Activated CD8-positive, alpha-beta T cell treated with anti-CD3 and anti-CD28 coated beads for 36 hours (primary cell): ENCODE results near the gene BPIFB1. TPM values are rescaled to one million over a fixed set of nuclear protein-coding genes. Genes with fewer than 3 reads are reported as not detected.

Experiments
- ATAC-seq: fragments of 200-7000 bp; cut with Tn5 transposase; one replicate; pipeline ENCODE4 v1.10.0; 2021; ENCODE audit warnings: mild to moderate bottlenecking, moderate library complexity
- CTCF ChIA-PET: fragments of 350-600 bp; sonication (Branson Sonifier 250); formaldehyde crosslinking; loops from one replicate; lab custom pipeline; 2021; ENCODE audit warnings: antibody characterized with exemption; lab: Charles Lee
- POLR2A ChIA-PET: fragments of 350-600 bp; sonication (Branson Sonifier 250); formaldehyde crosslinking; loops from one replicate; lab custom pipeline; 2021; ENCODE audit warnings: antibody characterized with exemption; lab: Charles Lee
- DNase-seq: peaks from one replicate; pipeline ENCODE4 v3.0.0-alpha.2; 2020
- H3K27ac Mint-ChIP-seq: one replicate; pipeline ENCODE4 v1.8.0; 2021; ENCODE audit warnings: mild to moderate bottlenecking, mixed read lengths
- H3K27me3 Mint-ChIP-seq: one replicate; pipeline ENCODE4 v1.8.0; 2021; ENCODE audit warnings: mixed read lengths
- H3K36me3 Mint-ChIP-seq: one replicate; pipeline ENCODE4 v1.8.0; 2021; ENCODE audit warnings: low read depth, mixed read lengths
- H3K4me1 Mint-ChIP-seq: one replicate; pipeline ENCODE4 v1.8.0; 2021; ENCODE audit warnings: low read depth, mixed read lengths
- H3K4me3 Mint-ChIP-seq: one replicate; pipeline ENCODE4 v1.8.0; 2021; ENCODE audit warnings: mild to moderate bottlenecking, moderate library complexity, mixed read lengths
- H3K9me3 Mint-ChIP-seq: one replicate; pipeline ENCODE4 v1.8.0; 2021; ENCODE audit warnings: mixed read lengths
- intact Hi-C: fragments of 100-400 bp; cut with micrococcal nuclease; formaldehyde crosslinking; loops from one replicate; pipeline ENCODE4 v1.10.0; 2022
- total RNA-seq, 2 experiments: library from RNA; stranded (reverse); gene quantifications; one replicate each; pipeline ENCODE4 v1.2.3, GENCODE V29; 2021
- TF ChIP-seq, protein P1 (sequence below): fragments of 200-600 bp; IDR thresholded peaks from one replicate; pipeline ENCODE4 v1.8.0; 2022; ENCODE audit warnings: antibody characterized with exemption, mild to moderate bottlenecking

BPIFB1 gene, protein sequence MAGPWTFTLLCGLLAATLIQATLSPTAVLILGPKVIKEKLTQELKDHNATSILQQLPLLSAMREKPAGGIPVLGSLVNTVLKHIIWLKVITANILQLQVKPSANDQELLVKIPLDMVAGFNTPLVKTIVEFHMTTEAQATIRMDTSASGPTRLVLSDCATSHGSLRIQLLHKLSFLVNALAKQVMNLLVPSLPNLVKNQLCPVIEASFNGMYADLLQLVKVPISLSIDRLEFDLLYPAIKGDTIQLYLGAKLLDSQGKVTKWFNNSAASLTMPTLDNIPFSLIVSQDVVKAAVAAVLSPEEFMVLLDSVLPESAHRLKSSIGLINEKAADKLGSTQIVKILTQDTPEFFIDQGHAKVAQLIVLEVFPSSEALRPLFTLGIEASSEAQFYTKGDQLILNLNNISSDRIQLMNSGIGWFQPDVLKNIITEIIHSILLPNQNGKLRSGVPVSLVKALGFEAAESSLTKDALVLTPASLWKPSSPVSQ
- total RNA-seq = not detected

DNA sequence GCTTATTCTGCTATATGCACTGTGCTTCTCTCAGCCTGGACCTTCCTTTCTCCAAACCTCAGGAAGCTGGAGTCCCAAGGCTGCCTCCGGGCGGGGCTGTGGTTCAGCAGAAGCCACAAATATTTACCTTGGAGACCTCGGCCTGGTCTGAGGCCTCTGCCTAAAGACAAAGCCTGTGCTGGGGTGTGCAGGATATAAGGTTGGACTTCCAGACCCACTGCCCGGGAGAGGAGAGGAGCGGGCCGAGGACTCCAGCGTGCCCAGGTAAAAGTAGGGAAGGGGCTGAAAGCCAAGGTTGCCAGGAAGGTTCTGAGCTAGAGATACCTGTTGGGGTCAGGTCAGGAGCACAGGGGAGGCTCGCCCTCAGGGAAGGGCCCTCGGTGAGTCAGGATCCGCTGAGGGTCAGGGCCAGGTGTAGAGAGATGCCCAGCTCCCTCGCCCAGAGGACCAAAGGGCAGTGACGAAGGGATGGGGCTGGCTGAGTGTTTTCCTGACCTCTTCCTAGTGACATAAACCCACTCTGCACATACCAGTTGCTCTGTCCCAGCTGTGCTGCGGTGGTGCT is at the start of gene BPIFB1:
TSS of gene BPIFB1 (plus strand) at position 224 of the 565 bp plus-strand sequence. CDS start 2,860 bp downstream, outside the sequence.
- ChIA-PET POLR2A (no interaction called here), CTCF (no interaction called here)
- Mint-ChIP-seq H3K36me3 (no peaks in the 10 kb centered on the region), H3K27me3 (peaks cover 2% of the 10 kb centered on the region), H3K27ac (no peak within 1 kb of the TSS), H3K4me3 (no peak within 1 kb of the TSS), H3K9me3 (no peaks in the 10 kb centered on the region), H3K4me1 (no peaks in the 10 kb centered on the region)
- ATAC-seq (no peak), DNase-seq (no peak)
- intact Hi-C loops = no loop called here
- TF ChIP-seq, protein P1, sequence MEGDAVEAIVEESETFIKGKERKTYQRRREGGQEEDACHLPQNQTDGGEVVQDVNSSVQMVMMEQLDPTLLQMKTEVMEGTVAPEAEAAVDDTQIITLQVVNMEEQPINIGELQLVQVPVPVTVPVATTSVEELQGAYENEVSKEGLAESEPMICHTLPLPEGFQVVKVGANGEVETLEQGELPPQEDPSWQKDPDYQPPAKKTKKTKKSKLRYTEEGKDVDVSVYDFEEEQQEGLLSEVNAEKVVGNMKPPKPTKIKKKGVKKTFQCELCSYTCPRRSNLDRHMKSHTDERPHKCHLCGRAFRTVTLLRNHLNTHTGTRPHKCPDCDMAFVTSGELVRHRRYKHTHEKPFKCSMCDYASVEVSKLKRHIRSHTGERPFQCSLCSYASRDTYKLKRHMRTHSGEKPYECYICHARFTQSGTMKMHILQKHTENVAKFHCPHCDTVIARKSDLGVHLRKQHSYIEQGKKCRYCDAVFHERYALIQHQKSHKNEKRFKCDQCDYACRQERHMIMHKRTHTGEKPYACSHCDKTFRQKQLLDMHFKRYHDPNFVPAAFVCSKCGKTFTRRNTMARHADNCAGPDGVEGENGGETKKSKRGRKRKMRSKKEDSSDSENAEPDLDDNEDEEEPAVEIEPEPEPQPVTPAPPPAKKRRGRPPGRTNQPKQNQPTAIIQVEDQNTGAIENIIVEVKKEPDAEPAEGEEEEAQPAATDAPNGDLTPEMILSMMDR = no peak

DNA sequence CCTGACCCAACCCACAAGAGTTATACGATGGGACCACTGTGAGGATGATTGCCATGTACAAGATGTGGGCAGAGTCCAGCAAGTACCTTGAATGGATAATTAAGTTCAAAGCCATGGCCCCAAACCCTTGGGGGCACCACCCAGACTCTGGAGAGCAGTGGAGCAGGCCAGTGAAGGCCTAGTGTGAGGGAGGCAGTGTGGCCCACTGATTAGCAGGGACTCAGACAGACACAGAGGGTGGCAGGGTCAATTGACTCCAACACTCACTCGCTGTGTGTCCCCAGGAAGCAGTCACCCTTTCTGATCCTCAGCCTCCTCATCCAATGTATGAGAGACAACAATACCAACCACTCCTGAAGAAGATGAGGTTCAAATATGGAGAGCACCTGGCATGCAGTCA is 49.0 kb upstream of the BPIFB1 start:
- H3K9me3 Mint-ChIP-seq = no peaks in the 10 kb centered on the region

DNA sequence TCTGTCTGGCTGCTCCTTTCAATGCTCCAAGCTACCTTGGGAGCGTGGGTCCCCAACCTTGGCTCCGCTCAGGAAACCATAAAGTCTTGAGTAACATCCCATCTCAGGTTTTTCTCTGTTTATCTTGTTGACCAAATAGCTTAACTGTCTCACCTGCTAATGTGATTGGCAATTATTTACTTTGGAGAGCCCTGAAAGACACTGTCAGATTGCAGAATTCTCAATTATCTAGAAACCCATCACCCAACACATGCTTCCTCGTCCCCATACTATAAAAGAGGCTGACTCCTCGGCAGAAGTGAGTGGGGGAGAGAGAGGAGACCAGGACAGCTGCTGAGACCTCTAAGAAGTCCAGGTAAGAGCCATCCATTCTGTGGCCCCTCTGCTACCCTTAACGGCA is 47.3 kb upstream of the BPIFB1 start, which contains the start of gene BPIFA1:
TSS of gene BPIFA1 (plus strand) at position 301 of the 400 bp plus-strand sequence. CDS start 1,716 bp downstream, outside the sequence.
- H3K27me3 Mint-ChIP-seq = peaks cover 4% of the 10 kb centered on the region
- ChIA-PET POLR2A (interaction anchor here (2.0 kb wide), 1 partner anchor 14 kb away, joined by 7 read pairs; no protein-coding TSS in a partner anchor), CTCF (interaction anchor here (1.0 to 1.5 kb wide), 2 partner anchors 10 to 12 kb away, joined by 3 to 4 read pairs; no protein-coding TSS in a partner anchor)
- ATAC-seq (no peak), DNase-seq (no peak)
- H3K9me3 Mint-ChIP-seq = no peaks in the 10 kb centered on the region
- intact Hi-C loops = no loop called here
- no peak within 1 kb of the TSS for H3K27ac Mint-ChIP-seq
- peaks cover 12% of the 10 kb centered on the region for H3K4me1 Mint-ChIP-seq
- no peak within 1 kb of the TSS for H3K4me3 Mint-ChIP-seq
- TF ChIP-seq, protein P1 = no peak
- H3K36me3 Mint-ChIP-seq = no peaks in the 10 kb centered on the region

More for the DNA sequence above, 49.0 kb upstream of the BPIFB1 start:
- Mint-ChIP-seq H3K4me1 (peaks cover 19% of the 10 kb centered on the region), H3K27ac (no peak overlapping the region), H3K27me3 (peaks cover 4% of the 10 kb centered on the region), H3K36me3 (no peaks in the 10 kb centered on the region), H3K4me3 (no peak overlapping the region)
- no peak for DNase-seq
- ChIA-PET CTCF (no interaction called here), POLR2A (interaction anchor here (0.6 kb wide), 1 partner anchor 1743 kb away, joined by 3 read pairs; no protein-coding TSS in a partner anchor)
- intact Hi-C loops = no loop called here
- TF ChIP-seq, protein P1 = no peak
- ATAC-seq = no peak

DNA sequence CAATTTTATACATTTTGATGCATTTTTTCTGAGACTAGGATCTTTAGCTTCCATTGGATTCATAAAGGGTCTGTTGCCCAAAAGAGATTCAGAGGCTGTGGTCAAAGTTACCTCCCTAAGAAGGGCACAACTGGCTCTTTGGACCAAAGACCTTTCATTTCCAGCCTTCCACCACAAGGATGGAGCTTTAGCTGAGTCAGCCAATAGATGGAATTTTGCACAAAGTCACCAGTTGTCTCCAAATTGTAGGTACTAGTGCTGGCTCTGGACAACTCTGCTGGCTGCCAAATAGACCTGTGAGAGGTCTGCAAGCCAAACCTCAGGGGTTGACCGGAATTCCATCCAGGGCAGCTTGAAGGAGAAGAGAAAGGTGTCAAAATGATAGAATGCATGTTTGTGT is 46.7 kb upstream of the BPIFB1 start:
- Mint-ChIP-seq H3K27ac (no peak overlapping the region), H3K9me3 (no peaks in the 10 kb centered on the region), H3K4me1 (peaks cover 12% of the 10 kb centered on the region), H3K36me3 (no peaks in the 10 kb centered on the region), H3K27me3 (peaks cover 4% of the 10 kb centered on the region), H3K4me3 (no peak overlapping the region)
- TF ChIP-seq, protein P1 = no peak
- intact Hi-C loops = no loop called here
- DNase-seq (no peak), ATAC-seq (no peak)
- POLR2A ChIA-PET = interaction anchor here (2.0 kb wide), 1 partner anchor 15 kb away, joined by 7 read pairs; no protein-coding TSS in a partner anchor
- CTCF ChIA-PET = interaction anchor here (1.5 kb wide), 1 partner anchor 11 kb away, joined by 4 read pairs; no protein-coding TSS in a partner anchor
